IMR-90 (cell line): Measurements from ENCODE around the gene EFHC2. TPM values are rescaled to one million over a fixed set of nuclear protein-coding genes. Genes with fewer than 3 reads are reported as not detected.

Source experiments
- ATAC-seq: fragments of 200-7000 bp; cut with Tn5 transposase; 2 replicates; pipeline ENCODE4 v1.9.1; 2020; ENCODE audit warnings: low read depth, mild to moderate bottlenecking, moderate library complexity
- BruUV-seq: library from RNA; stranded (reverse); fragments of 400-500 nt; replicated peaks from 2 replicates; lab custom pipeline; 2021; lab: Mats Ljungman, UMichigan
- CTCF ChIA-PET: fragments of 300-600 bp; formaldehyde crosslinking; extraction: SDS; loops from one replicate; lab custom pipeline; 2021; ENCODE audit warnings: antibody characterized with exemption; lab: Yijun Ruan, JAX
- POLR2A ChIA-PET: fragments of 300-600 bp; sonication (Branson Sonifier 250); formaldehyde crosslinking; loops from one replicate; lab custom pipeline; 2022; ENCODE audit warnings: antibody characterized with exemption; ENCODE audit not compliant: unreplicated experiment; lab: Charles Lee
- DNase-seq: peaks from one replicate; pipeline ENCODE4 v3.0.0; 2013
- H2AFZ ChIP-seq: replicated peaks from 2 replicates; pipeline ENCODE3; 2013; ENCODE audit warnings: low read length, mild to moderate bottlenecking; ENCODE audit not compliant: poor library complexity
- H2AK5ac ChIP-seq: 2 replicates; pipeline ENCODE4 v1.6.1; 2013; ENCODE audit warnings: low read depth, low read length, inconsistent platforms
- H2AK9ac ChIP-seq: replicated peaks from 2 replicates; pipeline ENCODE3; 2013; ENCODE audit warnings: mild to moderate bottlenecking, low read depth, low read length, moderate library complexity; ENCODE audit not compliant: poor library complexity
- H2BK120ac ChIP-seq: 2 replicates; pipeline ENCODE4 v1.6.1; 2013; ENCODE audit warnings: low read depth, low read length, inconsistent platforms
- H2BK15ac ChIP-seq: 3 replicates; pipeline ENCODE4 v1.6.1; 2013; ENCODE audit warnings: low read depth, low read length, inconsistent platforms
- H2BK20ac ChIP-seq: 2 replicates; pipeline ENCODE4 v1.6.1; 2013; ENCODE audit warnings: low read depth, mild to moderate bottlenecking, inconsistent platforms, low read length, moderate library complexity
- H2BK5ac ChIP-seq: 2 replicates; pipeline ENCODE4 v1.6.1; 2013; ENCODE audit warnings: mild to moderate bottlenecking, low read depth, low read length, inconsistent platforms; ENCODE audit not compliant: poor library complexity, severe bottlenecking
- H3K14ac ChIP-seq: replicated peaks from 2 replicates; pipeline ENCODE4 v1.6.1; 2013; ENCODE audit warnings: low read depth, low read length, inconsistent platforms
- H3K18ac ChIP-seq: 2 replicates; pipeline ENCODE4 v1.6.1; 2013; ENCODE audit warnings: low read depth, low read length, control low read depth
- H3K23ac ChIP-seq: 2 replicates; pipeline ENCODE4 v1.6.1; 2013; ENCODE audit warnings: low read depth, low read length, inconsistent platforms
- H3K27ac ChIP-seq: 2 replicates; pipeline ENCODE4 v1.5.1; 2013; ENCODE audit warnings: mild to moderate bottlenecking, control low read depth, low read length; ENCODE audit not compliant: insufficient read depth
- H3K27me3 ChIP-seq: 2 replicates; pipeline ENCODE4 v1.6.1; 2013; ENCODE audit warnings: low read length; ENCODE audit not compliant: control insufficient read depth, insufficient read depth
- H3K36me3 ChIP-seq: 2 replicates; pipeline ENCODE4 v1.6.1; 2013; ENCODE audit warnings: low read length, mixed read lengths; ENCODE audit not compliant: control insufficient read depth, insufficient read depth
- H3K4ac ChIP-seq: 2 replicates; pipeline ENCODE4 v1.6.1; 2013; ENCODE audit warnings: low read depth, low read length, inconsistent platforms
- H3K4me1 ChIP-seq: 2 replicates; pipeline ENCODE4 v1.6.1; 2013; ENCODE audit warnings: low read length, mixed read lengths; ENCODE audit not compliant: control insufficient read depth, insufficient read depth
- H3K4me2 ChIP-seq: 2 replicates; pipeline ENCODE4 v1.6.1; 2013; ENCODE audit warnings: low read depth, mild to moderate bottlenecking, control low read depth, low read length, moderate library complexity
- H3K4me3 ChIP-seq: 2 replicates; pipeline ENCODE4 v1.5.1; 2013; ENCODE audit warnings: low read depth, mild to moderate bottlenecking, control low read depth, low read length, moderate library complexity; ENCODE audit not compliant: insufficient read depth
- H3K56ac ChIP-seq: 2 replicates; pipeline ENCODE4 v1.6.1; 2013; ENCODE audit warnings: low read length, inconsistent platforms; ENCODE audit not compliant: insufficient read depth; ENCODE audit errors: extremely low read depth
- H3K79me1 ChIP-seq, 2 experiments: 2 replicates each; pipeline ENCODE4 v1.6.1; 2013; ENCODE audit warnings: low read length in 2 of 2, inconsistent platforms in 1 of 2, low read depth in 1 of 2
- H3K9ac ChIP-seq: 2 replicates; pipeline ENCODE4 v1.6.1; 2013; ENCODE audit warnings: low read depth, low read length, control low read depth
- H3K9me1 ChIP-seq: 2 replicates; pipeline ENCODE4 v1.6.1; 2013; ENCODE audit warnings: low read length, inconsistent platforms; ENCODE audit not compliant: insufficient read depth
- H3K9me3 ChIP-seq: 2 replicates; pipeline ENCODE4 v1.6.1; 2013; ENCODE audit warnings: low read length; ENCODE audit not compliant: control insufficient read depth, insufficient read depth
- H4K20me1 ChIP-seq: 2 replicates; pipeline ENCODE4 v1.6.1; 2013; ENCODE audit warnings: low read length, inconsistent platforms; ENCODE audit not compliant: insufficient read depth
- H4K5ac ChIP-seq: 2 replicates; pipeline ENCODE4 v1.6.1; 2013; ENCODE audit warnings: mild to moderate bottlenecking, low read depth, low read length, control low read depth
- H4K8ac ChIP-seq, 2 experiments: 2 replicates each; pipeline ENCODE4 v1.6.1; 2013; ENCODE audit warnings: low read depth in 2 of 2, low read length in 2 of 2, control low read depth in 1 of 2, inconsistent platforms in 1 of 2
- H4K91ac ChIP-seq: 2 replicates; pipeline ENCODE4 v1.6.1; 2013; ENCODE audit warnings: low read depth, low read length, inconsistent platforms; ENCODE audit not compliant: insufficient read depth
- BHLHE40 ChIP-seq: fragments of 150-350 bp; IDR thresholded peaks from 2 replicates; pipeline ENCODE4 v1.6.1; 2016; ENCODE audit warnings: mild to moderate bottlenecking, low read depth, low read length
- CHD1 ChIP-seq: IDR thresholded peaks from 2 replicates; pipeline ENCODE4 v1.6.1; 2012; ENCODE audit warnings: low read depth, low read length, improper control_type of control experiment
- FOS ChIP-seq: fragments of 150-350 bp; IDR thresholded peaks from 2 replicates; pipeline ENCODE4 v1.6.1; 2016; ENCODE audit warnings: low read depth, low read length
- MAFK ChIP-seq: IDR thresholded peaks from 2 replicates; pipeline ENCODE4 v1.6.1; 2012; ENCODE audit warnings: low read depth, low read length, improper control_type of control experiment
- MAZ ChIP-seq: IDR thresholded peaks from 2 replicates; pipeline ENCODE4 v1.6.1; 2012; ENCODE audit warnings: low read depth, mild to moderate bottlenecking, low read length, improper control_type of control experiment, moderate library complexity, borderline replicate concordance
- MXI1 ChIP-seq: IDR thresholded peaks from 2 replicates; pipeline ENCODE4 v1.6.1; 2012; ENCODE audit warnings: low read depth, mild to moderate bottlenecking, low read length, moderate library complexity, borderline replicate concordance
- POLR2A ChIP-seq: IDR thresholded peaks from 2 replicates; pipeline ENCODE4 v1.6.1; 2012; ENCODE audit warnings: mild to moderate bottlenecking, low read depth, low read length
- RAD21 ChIP-seq: IDR thresholded peaks from 2 replicates; pipeline ENCODE4 v1.6.1; 2012; ENCODE audit warnings: low read length, improper control_type of control experiment
- RFX5 ChIP-seq: IDR thresholded peaks from 2 replicates; pipeline ENCODE4 v1.8.0; 2012; ENCODE audit warnings: low read depth, mild to moderate bottlenecking, low read length, moderate library complexity
- SMC3 ChIP-seq: fragments of 150-350 bp; IDR thresholded peaks from 2 replicates; pipeline ENCODE4 v1.6.1; 2016; ENCODE audit warnings: low read depth, mild to moderate bottlenecking, antibody characterized with exemption, low read length, moderate library complexity
- WGBS, 2 experiments: methylation state at CpG; one replicate each; pipeline versions ENCODE4 v1.1.5 to v1.1.7; 2013; ENCODE audit warnings: missing lambda C conversion rate in 2 of 2; ENCODE audit not compliant: insufficient read length in 1 of 2; ENCODE audit errors: extremely low coverage in 2 of 2; 5-methylcytosine and 5-hydroxymethylcytosine counted together
- dilution Hi-C: fragments of 300-500 bp; cut with HindIII; formaldehyde crosslinking; loops from one replicate; pipeline ENCODE4 v1.14.3; 2018; ENCODE audit warnings: low sequenced_read_pairs; ENCODE audit not compliant: unreplicated experiment
- in situ Hi-C: fragments of 300-500 bp; cut with MboI; formaldehyde crosslinking; loops from 3 replicates; pipeline ENCODE4 v1.14.3; 2019; ENCODE audit warnings: low sequenced_read_pairs, inconsistent platforms, mixed read lengths
- intact Hi-C: fragments of 100-400 bp; cut with micrococcal nuclease; formaldehyde crosslinking; loops from 2 replicates; pipeline ENCODE4 v1.10.0; 2022
- polyA plus RNA-seq, 3 experiments: library from polyadenylated mRNA; depleted of rRNA; stranded (reverse); fragments of >200 nt; gene quantifications; 2 replicates each; pipeline ENCODE4 v1.2.3, GENCODE V29; 2012; ENCODE audit warnings: low replicate concordance in 1 of 3
- total RNA-seq: library from RNA; depleted of rRNA; stranded (reverse); fragments of >200 nt; gene quantifications from 2 replicates; pipeline ENCODE4 v1.2.3, GENCODE V29; 2012
- TF ChIP-seq, protein P1 (sequence below): fragments of 150-350 bp; IDR thresholded peaks from 2 replicates; pipeline ENCODE4 v1.6.1; 2017; ENCODE audit warnings: mild to moderate bottlenecking, antibody characterized with exemption, low read length, low read depth
- TF ChIP-seq, protein P2 (sequence below): conservative IDR thresholded peaks from 2 replicates; pipeline ENCODE4 v1.5.1; 2012; ENCODE audit warnings: mild to moderate bottlenecking, low read depth, low read length, improper control_type of control experiment
- TF ChIP-seq, protein P3 (sequence below): fragments of 150-350 bp; IDR thresholded peaks from 2 replicates; pipeline ENCODE4 v1.6.1; 2016; ENCODE audit warnings: low read depth, mild to moderate bottlenecking, low read length, moderate library complexity, borderline replicate concordance

EFHC2 gene
- total and polyA plus RNA-seq, 2 of the 4 experiments (the other 2 are of a cell fraction) = 0.18 to 0.24 TPM

DNA sequence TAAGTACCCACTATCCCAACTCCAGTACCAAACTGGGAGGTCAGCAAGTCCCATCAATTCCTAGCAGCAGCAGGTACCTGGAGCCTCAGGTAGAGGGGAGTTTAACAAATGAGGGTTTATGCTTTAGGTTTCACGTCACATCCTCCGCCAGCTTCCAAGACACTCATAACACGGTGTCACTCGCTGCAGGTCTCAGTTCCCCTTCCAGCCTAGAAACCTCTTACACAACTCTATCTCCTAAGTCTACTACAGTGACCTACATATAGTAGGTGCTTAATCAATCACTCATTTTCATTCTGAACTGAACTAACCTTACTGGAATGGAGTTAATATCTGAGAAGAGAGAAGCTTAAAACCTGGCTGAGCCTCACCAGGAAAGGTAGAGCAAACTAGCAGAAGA is 96.0 kb downstream of the EFHC2 start:
- POLR2A ChIA-PET = no interaction called here

More for the DNA sequence above, 96.0 kb downstream of the EFHC2 start:
- CTCF ChIA-PET = no interaction called here
- no peak overlapping the region for H4K91ac ChIP-seq
- no peak overlapping the region for H2BK15ac ChIP-seq
- H4K20me1 ChIP-seq = no peaks in the 10 kb centered on the region
- no peak overlapping the region for H3K27ac ChIP-seq
- H3K9me3 ChIP-seq = no peaks in the 10 kb centered on the region
- DNase-seq = no peak
- intact Hi-C loops (no loop called here), in situ Hi-C loops (no loop called here), dilution Hi-C loops (no loop called here)
- no peak overlapping the region for H3K9ac ChIP-seq
- TF ChIP-seq POLR2A (no peak), MAZ (no peak), BHLHE40 (no peak), CHD1 (no peak), FOS (no peak), RFX5 (no peak), RAD21 (no peak), MXI1 (no peak), SMC3 (no peak), MAFK (no peak)
- TF ChIP-seq, protein P1, sequence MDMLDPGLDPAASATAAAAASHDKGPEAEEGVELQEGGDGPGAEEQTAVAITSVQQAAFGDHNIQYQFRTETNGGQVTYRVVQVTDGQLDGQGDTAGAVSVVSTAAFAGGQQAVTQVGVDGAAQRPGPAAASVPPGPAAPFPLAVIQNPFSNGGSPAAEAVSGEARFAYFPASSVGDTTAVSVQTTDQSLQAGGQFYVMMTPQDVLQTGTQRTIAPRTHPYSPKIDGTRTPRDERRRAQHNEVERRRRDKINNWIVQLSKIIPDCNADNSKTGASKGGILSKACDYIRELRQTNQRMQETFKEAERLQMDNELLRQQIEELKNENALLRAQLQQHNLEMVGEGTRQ = no peak
- TF ChIP-seq, protein P2, sequence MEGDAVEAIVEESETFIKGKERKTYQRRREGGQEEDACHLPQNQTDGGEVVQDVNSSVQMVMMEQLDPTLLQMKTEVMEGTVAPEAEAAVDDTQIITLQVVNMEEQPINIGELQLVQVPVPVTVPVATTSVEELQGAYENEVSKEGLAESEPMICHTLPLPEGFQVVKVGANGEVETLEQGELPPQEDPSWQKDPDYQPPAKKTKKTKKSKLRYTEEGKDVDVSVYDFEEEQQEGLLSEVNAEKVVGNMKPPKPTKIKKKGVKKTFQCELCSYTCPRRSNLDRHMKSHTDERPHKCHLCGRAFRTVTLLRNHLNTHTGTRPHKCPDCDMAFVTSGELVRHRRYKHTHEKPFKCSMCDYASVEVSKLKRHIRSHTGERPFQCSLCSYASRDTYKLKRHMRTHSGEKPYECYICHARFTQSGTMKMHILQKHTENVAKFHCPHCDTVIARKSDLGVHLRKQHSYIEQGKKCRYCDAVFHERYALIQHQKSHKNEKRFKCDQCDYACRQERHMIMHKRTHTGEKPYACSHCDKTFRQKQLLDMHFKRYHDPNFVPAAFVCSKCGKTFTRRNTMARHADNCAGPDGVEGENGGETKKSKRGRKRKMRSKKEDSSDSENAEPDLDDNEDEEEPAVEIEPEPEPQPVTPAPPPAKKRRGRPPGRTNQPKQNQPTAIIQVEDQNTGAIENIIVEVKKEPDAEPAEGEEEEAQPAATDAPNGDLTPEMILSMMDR = no peak
- TF ChIP-seq, protein P3, sequence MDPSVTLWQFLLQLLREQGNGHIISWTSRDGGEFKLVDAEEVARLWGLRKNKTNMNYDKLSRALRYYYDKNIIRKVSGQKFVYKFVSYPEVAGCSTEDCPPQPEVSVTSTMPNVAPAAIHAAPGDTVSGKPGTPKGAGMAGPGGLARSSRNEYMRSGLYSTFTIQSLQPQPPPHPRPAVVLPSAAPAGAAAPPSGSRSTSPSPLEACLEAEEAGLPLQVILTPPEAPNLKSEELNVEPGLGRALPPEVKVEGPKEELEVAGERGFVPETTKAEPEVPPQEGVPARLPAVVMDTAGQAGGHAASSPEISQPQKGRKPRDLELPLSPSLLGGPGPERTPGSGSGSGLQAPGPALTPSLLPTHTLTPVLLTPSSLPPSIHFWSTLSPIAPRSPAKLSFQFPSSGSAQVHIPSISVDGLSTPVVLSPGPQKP = no peak
- no peaks in the 10 kb centered on the region for H3K36me3 ChIP-seq
- no peak for ATAC-seq
- H2AK9ac ChIP-seq = no peak overlapping the region
- H3K4me3 ChIP-seq = no peak overlapping the region
- H2AFZ ChIP-seq = no peak overlapping the region
- no peaks in the 10 kb centered on the region for H3K79me1 ChIP-seq
- H3K4me2 ChIP-seq = no peak overlapping the region
- no peak overlapping the region for H2BK5ac ChIP-seq
- H3K14ac ChIP-seq = no peak overlapping the region
- H2BK20ac ChIP-seq = no peak overlapping the region
- H2AK5ac ChIP-seq = no peak overlapping the region
- no peak overlapping the region for H3K56ac ChIP-seq
- no peak overlapping the region for H4K8ac ChIP-seq
- no peak overlapping the region for H3K23ac ChIP-seq
- no peak overlapping the region for H3K18ac ChIP-seq
- no TSS peak for BruUV-seq
- no peaks in the 10 kb centered on the region for H3K4me1 ChIP-seq
- H3K27me3 ChIP-seq = peaks cover 3% of the 10 kb centered on the region; the same call in 1 of the 2 replicates
- no peak overlapping the region for H4K5ac ChIP-seq
- no peak overlapping the region for H2BK120ac ChIP-seq
- H3K9me1 ChIP-seq = no peaks in the 10 kb centered on the region
- H3K4ac ChIP-seq = no peak overlapping the region
- no CpG with 5 or more reads among the region's 4 CpGs for WGBS, 2 experiments
